Mesenchymal stem cell (in vitro differentiated cells and primary cell): Measurements from ENCODE around the gene MSI2.

Experiments used
- DNase-seq: peaks from one replicate; pipeline ENCODE4 v3.0.0-alpha.2; 2013
- H2AFZ ChIP-seq: one replicate; pipeline ENCODE4 v1.6.1; 2013; ENCODE audit warnings: low read depth, mild to moderate bottlenecking, control low read depth, inconsistent platforms, low read length, moderate library complexity
- H2AK5ac ChIP-seq: 2 replicates; pipeline ENCODE4 v1.6.1; 2013; ENCODE audit warnings: low read length, moderate library complexity, mild to moderate bottlenecking, inconsistent platforms; ENCODE audit not compliant: severe bottlenecking
- H2BK120ac ChIP-seq: one replicate; pipeline ENCODE4 v1.6.1; 2013; ENCODE audit warnings: low read depth, mild to moderate bottlenecking, inconsistent platforms, low read length, moderate library complexity
- H2BK12ac ChIP-seq, 2 experiments: one replicate each; pipeline ENCODE4 v1.6.1; 2013; ENCODE audit warnings: inconsistent platforms in 2 of 2, low read length in 2 of 2, mild to moderate bottlenecking in 2 of 2, moderate library complexity in 2 of 2, control low read depth in 1 of 2
- H2BK15ac ChIP-seq: one replicate; pipeline ENCODE4 v1.6.1; 2013; ENCODE audit warnings: mild to moderate bottlenecking, low read depth, inconsistent platforms; ENCODE audit not compliant: poor library complexity, severe bottlenecking
- H2BK5ac ChIP-seq: 2 replicates; pipeline ENCODE4 v1.6.1; 2013; ENCODE audit warnings: low read depth, mild to moderate bottlenecking, low read length, control low read depth, inconsistent platforms; ENCODE audit not compliant: poor library complexity, severe bottlenecking
- H3K14ac ChIP-seq, 2 experiments: one replicate each; pipeline ENCODE4 v1.6.1; 2013; ENCODE audit warnings: inconsistent platforms in 2 of 2, low read length in 2 of 2, control low read depth in 1 of 2, mild to moderate bottlenecking in 1 of 2, moderate library complexity in 1 of 2
- H3K18ac ChIP-seq, 2 experiments: one replicate each; pipeline ENCODE4 v1.6.1; 2013; ENCODE audit warnings: inconsistent platforms in 2 of 2, low read length in 2 of 2, control low read depth in 1 of 2, low read depth in 1 of 2, mild to moderate bottlenecking in 1 of 2
- H3K23ac ChIP-seq, 2 experiments: one replicate each; pipeline ENCODE4 v1.6.1; 2013; ENCODE audit warnings: inconsistent platforms in 2 of 2, low read length in 2 of 2, mild to moderate bottlenecking in 2 of 2, moderate library complexity in 2 of 2, control low read depth in 1 of 2
- H3K27ac ChIP-seq: 2 replicates; pipeline ENCODE4 v1.5.1; 2013; ENCODE audit warnings: mild to moderate bottlenecking, moderate library complexity, low read length, control low read depth, inconsistent platforms; ENCODE audit not compliant: poor library complexity, severe bottlenecking
- H3K27me3 ChIP-seq, 2 experiments: 2 replicates each; pipeline versions ENCODE4 v1.6.1 to v1.7.0; 2013; ENCODE audit warnings: low read length in 2 of 2, mild to moderate bottlenecking in 2 of 2, moderate library complexity in 2 of 2, control low read depth in 1 of 2, inconsistent platforms in 1 of 2; ENCODE audit not compliant: control insufficient read depth in 1 of 2, insufficient read depth in 1 of 2
- H3K36me3 ChIP-seq, 2 experiments: 2 replicates each; pipeline versions ENCODE4 v1.6.1 to v1.7.0; 2013; ENCODE audit warnings: low read length in 2 of 2, control low read depth in 1 of 2, inconsistent platforms in 1 of 2, low read depth in 1 of 2, mild to moderate bottlenecking in 1 of 2; ENCODE audit not compliant: insufficient read depth in 2 of 2, control insufficient read depth in 1 of 2
- H3K4ac ChIP-seq, 2 experiments: one replicate each; pipeline ENCODE4 v1.6.1; 2013; ENCODE audit warnings: inconsistent platforms in 2 of 2, low read length in 2 of 2, mild to moderate bottlenecking in 2 of 2, moderate library complexity in 2 of 2, control low read depth in 1 of 2, low read depth in 1 of 2
- H3K4me1 ChIP-seq: 2 replicates; pipeline ENCODE4 v1.6.1; 2013; ENCODE audit warnings: low read depth, low read length, control low read depth; ENCODE audit not compliant: control insufficient read depth, insufficient read depth
- H3K4me2 ChIP-seq: 2 replicates; pipeline ENCODE4 v1.6.1; 2013; ENCODE audit warnings: low read length, mild to moderate bottlenecking, inconsistent platforms; ENCODE audit not compliant: poor library complexity, severe bottlenecking
- H3K4me3 ChIP-seq, 2 experiments: 2 replicates each; pipeline versions ENCODE4 v1.5.1 to v1.7.0; 2013; ENCODE audit warnings: low read length in 2 of 2, mild to moderate bottlenecking in 2 of 2, control low read depth in 1 of 2, low read depth in 1 of 2; ENCODE audit not compliant: insufficient read depth in 1 of 2
- H3K79me1 ChIP-seq: replicated peaks from 2 replicates; pipeline ENCODE4 v1.6.1; 2013; ENCODE audit warnings: mild to moderate bottlenecking, control low read depth, low read length, inconsistent platforms; ENCODE audit not compliant: poor library complexity, severe bottlenecking
- H3K9ac ChIP-seq: 2 replicates; pipeline ENCODE4 v1.7.0; 2013; ENCODE audit warnings: mild to moderate bottlenecking, low read length, moderate library complexity
- H3K9me3 ChIP-seq: 2 replicates; pipeline ENCODE4 v1.7.0; 2013; ENCODE audit warnings: mild to moderate bottlenecking, low read length; ENCODE audit not compliant: control insufficient read depth
- H4K8ac ChIP-seq: one replicate; pipeline ENCODE4 v1.6.1; 2013; ENCODE audit warnings: inconsistent platforms, mild to moderate bottlenecking, low read length, moderate library complexity
- H4K91ac ChIP-seq: one replicate; pipeline ENCODE4 v1.6.1; 2013; ENCODE audit warnings: mild to moderate bottlenecking, low read length, inconsistent platforms
- WGBS: methylation state at CpG from one replicate; pipeline ENCODE4 v1.1.7; 2013; ENCODE audit warnings: mixed read lengths; 5-methylcytosine and 5-hydroxymethylcytosine counted together

The MSI2 gene

GRCh38 chr17:57393368-57393767 is 137.0 kb downstream of the MSI2 start:
- WGBS, result 97% methylated on average over 5 of the region's 6 CpGs
- no peaks in the 10 kb centered on the region for H3K27me3 ChIP-seq
- H3K27ac ChIP-seq, result no peak overlapping the region
- no peak overlapping the region for H3K4me2 ChIP-seq
- no peak overlapping the region for H3K23ac ChIP-seq
- H4K91ac ChIP-seq, result no peak overlapping the region
- H2AFZ ChIP-seq, result no peak overlapping the region
- no peaks in the 10 kb centered on the region for H3K4me1 ChIP-seq
- no peak overlapping the region for H2BK12ac ChIP-seq
- peaks cover 33% of the 10 kb centered on the region for H3K9me3 ChIP-seq
- H3K18ac ChIP-seq, result no peak overlapping the region
- H3K36me3 ChIP-seq, result peaks cover 0 to 2% of the 10 kb centered on the region in 2 experiments
- H3K79me1 ChIP-seq, result peaks cover 57% of the 10 kb centered on the region
- no peak overlapping the region for H4K8ac ChIP-seq
- H3K14ac ChIP-seq, result no peak overlapping the region
- no peak for DNase-seq
- no peak overlapping the region for H2BK15ac ChIP-seq
- H3K4ac ChIP-seq, result no peak overlapping the region
- H3K9ac ChIP-seq, result no peak overlapping the region
- no peak overlapping the region for H3K4me3 ChIP-seq
- H2BK5ac ChIP-seq, result no peak overlapping the region
- no peak overlapping the region for H2AK5ac ChIP-seq
- H2BK120ac ChIP-seq, result no peak overlapping the region

DNA sequence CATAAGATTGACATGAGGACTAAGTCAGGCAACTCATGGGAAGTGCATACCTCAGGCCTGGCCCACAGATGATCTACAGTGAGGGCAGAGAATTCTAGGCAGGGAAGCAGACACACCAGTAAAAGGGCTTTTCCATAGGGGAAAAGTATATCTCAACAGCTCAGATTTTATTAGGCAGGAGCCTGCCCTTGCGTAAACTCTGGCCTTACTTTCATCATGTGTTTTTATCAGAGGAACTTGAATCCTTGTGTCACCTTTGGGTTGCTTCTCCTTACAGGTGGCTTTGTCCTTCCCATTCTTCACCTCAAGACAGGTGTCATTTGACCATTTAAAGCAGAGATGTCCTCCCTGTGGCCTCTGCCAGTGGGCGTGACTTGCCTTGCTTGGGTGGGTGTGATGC is 138.1 kb downstream of the MSI2 start:
- H2BK120ac ChIP-seq, result no peak overlapping the region
- DNase-seq, result no peak
- no peak overlapping the region for H3K4ac ChIP-seq
- no peak overlapping the region for H2BK15ac ChIP-seq
- H3K79me1 ChIP-seq, result peaks cover 60% of the 10 kb centered on the region
- H3K27me3 ChIP-seq, result no peaks in the 10 kb centered on the region
- no peak overlapping the region for H2AFZ ChIP-seq
- H2AK5ac ChIP-seq, result no peak overlapping the region
- no peak overlapping the region for H3K18ac ChIP-seq
- no peak overlapping the region for H2BK5ac ChIP-seq
- no peak overlapping the region for H3K23ac ChIP-seq
- H3K9me3 ChIP-seq, result peaks cover 33% of the 10 kb centered on the region
- H3K4me3 ChIP-seq, result peak overlapping the region in 1 of 2 experiments; percentile 26
- H3K14ac ChIP-seq, result no peak overlapping the region
- H2BK12ac ChIP-seq, result no peak overlapping the region
- WGBS, result 100% methylated on average over 2 of the region's 2 CpGs
- peaks cover 0 to 2% of the 10 kb centered on the region in 2 experiments for H3K36me3 ChIP-seq
- no peak overlapping the region for H3K27ac ChIP-seq
- H3K4me2 ChIP-seq, result no peak overlapping the region
- H4K8ac ChIP-seq, result no peak overlapping the region
- no peak overlapping the region for H3K9ac ChIP-seq
- H3K4me1 ChIP-seq, result no peaks in the 10 kb centered on the region
- H4K91ac ChIP-seq, result no peak overlapping the region

DNA sequence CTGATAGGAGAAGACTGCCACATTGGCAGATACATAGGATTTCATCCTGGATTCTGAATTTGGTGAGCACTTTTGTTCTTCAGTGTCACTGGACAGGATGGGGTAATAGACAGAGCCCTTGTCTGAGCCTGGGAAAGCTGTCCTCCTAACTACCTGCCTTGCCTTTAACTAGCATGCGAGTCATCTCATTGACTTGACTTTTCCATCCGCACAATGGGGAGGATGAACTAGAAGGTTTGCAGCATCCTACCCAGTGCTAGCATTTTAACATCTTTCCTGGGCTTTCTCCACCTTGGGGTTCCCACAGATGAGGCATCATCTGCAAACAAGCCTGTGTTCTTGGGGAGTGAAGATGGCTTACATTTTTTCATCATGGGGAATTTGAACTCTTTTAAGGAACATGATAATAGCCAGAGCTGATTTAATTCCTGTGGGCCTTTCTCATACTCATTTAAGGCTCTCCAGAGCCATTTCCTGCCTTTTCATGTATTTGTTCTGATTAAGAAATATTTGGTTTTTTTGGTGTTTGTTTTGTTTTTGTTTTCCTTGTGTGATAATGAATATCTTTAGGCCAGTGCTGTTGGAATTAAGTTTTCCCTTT is 139.5 kb downstream of the MSI2 start:
- H3K9me3 ChIP-seq, result peaks cover 33% of the 10 kb centered on the region
- no peak overlapping the region for H4K91ac ChIP-seq
- H3K4me2 ChIP-seq, result no peak overlapping the region
- DNase-seq, result peak; percentile 27
- H3K4me1 ChIP-seq, result peaks cover 3% of the 10 kb centered on the region
- H3K36me3 ChIP-seq, result peaks cover 0 to 2% of the 10 kb centered on the region in 2 experiments
- peaks cover 60% of the 10 kb centered on the region for H3K79me1 ChIP-seq
- no peak overlapping the region for H2AK5ac ChIP-seq
- no peak overlapping the region for H3K4ac ChIP-seq
- H3K9ac ChIP-seq, result no peak overlapping the region
- peak overlapping the region; percentile 14 to 19 for H3K18ac ChIP-seq
- no peak overlapping the region for H3K14ac ChIP-seq
- H2BK12ac ChIP-seq, result peak overlapping the region in 1 of 2 experiments; percentile 45
- no peak overlapping the region for H2BK15ac ChIP-seq
- no peak overlapping the region for H2BK120ac ChIP-seq
- no peak overlapping the region for H3K4me3 ChIP-seq
- H2AFZ ChIP-seq, result no peak overlapping the region
- no peak overlapping the region for H3K27ac ChIP-seq
- WGBS, result 91% methylated on average over 2 of the region's 2 CpGs
- no peak overlapping the region for H3K23ac ChIP-seq
- peak overlapping the region; percentile 48 for H4K8ac ChIP-seq
- no peaks in the 10 kb centered on the region for H3K27me3 ChIP-seq
- no peak overlapping the region for H2BK5ac ChIP-seq

GRCh38 chr17:57396511-57396921 is 140.2 kb downstream of the MSI2 start:
- Histone ChIP-seq H2BK12ac (no peak overlapping the region), H3K9me3 (peaks cover 31% of the 10 kb centered on the region), H3K18ac (no peak overlapping the region), H2BK15ac (no peak overlapping the region), H3K23ac (no peak overlapping the region), H4K8ac (peak overlapping the region; percentile 27), H3K27me3 (no peaks in the 10 kb centered on the region), H4K91ac (peak overlapping the region; percentile 43), H3K4me3 (no peak overlapping the region), H3K27ac (no peak overlapping the region), H3K4me2 (no peak overlapping the region), H2AFZ (no peak overlapping the region), H3K14ac (no peak overlapping the region), H3K4ac (no peak overlapping the region), H2AK5ac (no peak overlapping the region), H3K9ac (no peak overlapping the region), H3K79me1 (peaks cover 59% of the 10 kb centered on the region), H2BK120ac (no peak overlapping the region), H2BK5ac (no peak overlapping the region), H3K4me1 (peaks cover 6% of the 10 kb centered on the region), H3K36me3 (peaks cover 0 to 5% of the 10 kb centered on the region in 2 experiments)
- 68% methylated on average over 6 of the region's 8 CpGs for WGBS
- DNase-seq, result peak; percentile 9
